Spleen (tissue), 11 donors: ENCODE results near the gene DSC1. TPM values are rescaled to one million over a fixed set of nuclear protein-coding genes. Genes with fewer than 3 reads are reported as not detected.

Experiments
- DNase-seq: peaks from one replicate; pipeline ENCODE4 v3.0.0-alpha.2; 2020
- H3K27ac ChIP-seq, 8 donors: fragments of 200-600 bp; sonication (generic) in 7 of 8; 1 replicate in 4 of 8; 2 replicates in 4 of 8; pipeline versions ENCODE4 v1.5.0 to v1.8.0; 2016 to 2021; ENCODE audit warnings: inconsistent platforms in 4 of 8, mild to moderate bottlenecking in 4 of 8, moderate library complexity in 1 of 8
- H3K27me3 ChIP-seq, 7 donors: fragments of 200-600 bp; sonication (generic) in 6 of 7; replicated peaks in 1 of 7; 1 replicate in 4 of 7; 2 replicates in 3 of 7; pipeline versions ENCODE4 v1.5.0 to v1.8.0; 2016 to 2021; ENCODE audit warnings: inconsistent platforms in 3 of 7, mild to moderate bottlenecking in 1 of 7
- H3K36me3 ChIP-seq, 6 donors: fragments of 200-600 bp; sonication (generic) in 5 of 6; 1 replicate in 4 of 6; 2 replicates in 2 of 6; pipeline versions ENCODE4 v1.5.0 to v1.8.0; 2016 to 2021; ENCODE audit warnings: inconsistent platforms in 2 of 6
- H3K4me1 ChIP-seq, 6 donors: fragments of 200-600 bp; sonication (generic) in 5 of 6; 1 replicate in 3 of 6; 2 replicates in 3 of 6; pipeline versions ENCODE4 v1.5.0 to v1.8.0; 2016 to 2021; ENCODE audit warnings: inconsistent platforms in 3 of 6
- H3K4me3 ChIP-seq, 8 donors: fragments of 200-600 bp; sonication (generic) in 7 of 8; 1 replicate in 4 of 8; 2 replicates in 4 of 8; pipeline versions ENCODE4 v1.5.0 to v1.8.0; 2016 to 2021; ENCODE audit warnings: inconsistent platforms in 4 of 8, mild to moderate bottlenecking in 4 of 8, moderate library complexity in 2 of 8
- H3K9me3 ChIP-seq, 8 donors: fragments of 200-600 bp; sonication (generic) in 7 of 8; 1 replicate in 4 of 8; 2 replicates in 4 of 8; pipeline versions ENCODE4 v1.5.0 to v1.8.0; 2016 to 2021; ENCODE audit warnings: inconsistent platforms in 4 of 8
- POLR2A ChIP-seq, 3 donors: fragments of 450-650 bp; IDR thresholded peaks; one replicate each; pipeline ENCODE4 v1.5.1; 2017; ENCODE audit warnings: antibody characterized with exemption in 3 of 3, mild to moderate bottlenecking in 1 of 3
- POLR2AphosphoS5 ChIP-seq, 3 donors: sonication (generic); formaldehyde crosslinking; IDR thresholded peaks; one replicate each; pipeline ENCODE4 v1.5.1; 2017; ENCODE audit warnings: antibody characterized with exemption in 3 of 3
- WGBS, 5 donors: extraction: QIAGEN DNeasy Blood & Tissue Kit in 3 of 5; methylation state at CpG; one replicate each; pipeline versions ENCODE4 v1.1.5 to v1.1.7; 2013 to 2018; 5-methylcytosine and 5-hydroxymethylcytosine counted together
- intact Hi-C: fragments of 100-400 bp; cut with DNase I; formaldehyde crosslinking; loops from one replicate; pipeline ENCODE4 v1.15.0; 2023; ENCODE audit warnings: low total_unique reads
- polyA plus RNA-seq, 3 donors: library from polyadenylated mRNA; stranded (reverse); fragments of 200-250 nt; gene quantifications; one replicate each; pipeline ENCODE4 v1.2.1, GENCODE V29; 2013
- total RNA-seq, 7 donors: library from RNA; depleted of rRNA in 3 of 7; stranded (reverse); fragments of >200 nt in 3 of 7; fragmentation: NEBNext Ultra II Directional in 4 of 7; extraction: Animal tissue kit (Norgen Biotek cat#: 25700) in 4 of 7; gene quantifications; one replicate each; pipeline versions ENCODE4 v1.1.0 to v1.2.1, GENCODE V29; 2016 to 2021
- TF ChIP-seq, protein P1 (sequence below), 11 experiments: fragments of 200-600 bp in 7 of 11; fragments of 450-650 bp in 4 of 11; sonication (generic) in 4 of 11; IDR thresholded peaks in 8 of 11; conservative IDR thresholded peaks in 3 of 11; 1 replicate in 7 of 11; 2 replicates in 4 of 11; pipeline versions ENCODE4 v1.4.0 to v1.8.0; 2016 to 2021; ENCODE audit warnings: antibody characterized with exemption in 11 of 11, inconsistent platforms in 4 of 11, mild to moderate bottlenecking in 1 of 11
- donor health status: healthy with polysubstance abuse.
- donor health status: DM: no; HTN: no; CAD: no; lungs with moderate emphysema.
- donor health status: DM: no; HTN: no; CAD: no.
- donor health status: Bipolar disorder and iron deficiency.
- donor health status: healthy.
- donor health status: DM: no; HTN: no; CAD: no.
- donor health status: DM: yes; HTN: yes; CAD: no.

DSC1 gene
- total and polyA plus RNA-seq, 10 donors, result 0.11 to 0.27 (median 0.23) TPM; not detected in 7

DNA sequence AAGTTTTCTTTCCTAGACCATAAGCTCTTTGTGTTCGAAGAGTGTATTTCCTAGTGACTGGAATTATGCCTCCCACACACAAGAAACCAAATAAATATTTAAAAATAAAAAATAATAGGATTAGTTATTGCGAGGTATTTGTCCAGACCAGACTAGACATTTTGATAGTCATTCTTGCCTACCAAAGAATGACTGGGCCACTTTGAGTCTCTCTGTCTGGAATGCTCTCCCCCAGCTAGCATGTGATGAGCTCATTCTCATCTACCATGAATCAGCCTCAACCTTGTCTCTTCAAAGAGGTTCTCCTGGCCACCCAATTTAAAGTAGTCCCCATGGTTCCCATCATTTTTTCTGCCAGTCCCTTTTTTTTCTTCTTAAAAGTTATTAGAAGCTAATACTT is 13.9 kb upstream of the DSC1 start:
- no peak for TF ChIP-seq POLR2AphosphoS5 (IDR thresholded peaks at IDR 0.05)
- TF ChIP-seq POLR2A (IDR thresholded peaks at IDR 0.05), result no peak
- TF ChIP-seq, protein P1, sequence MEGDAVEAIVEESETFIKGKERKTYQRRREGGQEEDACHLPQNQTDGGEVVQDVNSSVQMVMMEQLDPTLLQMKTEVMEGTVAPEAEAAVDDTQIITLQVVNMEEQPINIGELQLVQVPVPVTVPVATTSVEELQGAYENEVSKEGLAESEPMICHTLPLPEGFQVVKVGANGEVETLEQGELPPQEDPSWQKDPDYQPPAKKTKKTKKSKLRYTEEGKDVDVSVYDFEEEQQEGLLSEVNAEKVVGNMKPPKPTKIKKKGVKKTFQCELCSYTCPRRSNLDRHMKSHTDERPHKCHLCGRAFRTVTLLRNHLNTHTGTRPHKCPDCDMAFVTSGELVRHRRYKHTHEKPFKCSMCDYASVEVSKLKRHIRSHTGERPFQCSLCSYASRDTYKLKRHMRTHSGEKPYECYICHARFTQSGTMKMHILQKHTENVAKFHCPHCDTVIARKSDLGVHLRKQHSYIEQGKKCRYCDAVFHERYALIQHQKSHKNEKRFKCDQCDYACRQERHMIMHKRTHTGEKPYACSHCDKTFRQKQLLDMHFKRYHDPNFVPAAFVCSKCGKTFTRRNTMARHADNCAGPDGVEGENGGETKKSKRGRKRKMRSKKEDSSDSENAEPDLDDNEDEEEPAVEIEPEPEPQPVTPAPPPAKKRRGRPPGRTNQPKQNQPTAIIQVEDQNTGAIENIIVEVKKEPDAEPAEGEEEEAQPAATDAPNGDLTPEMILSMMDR (IDR thresholded peaks at IDR 0.05 in 8 of 11, conservative IDR thresholded peaks at IDR 0.05 in 3 of 11), result no peak
- Histone ChIP-seq H3K4me1 (no peaks in the 10 kb centered on the region), H3K4me3 (no peak overlapping the region), H3K27ac (no peak overlapping the region), H3K27me3 (no peaks in the 10 kb centered on the region), H3K9me3 (peaks cover 0 to 8% (median 0%) of the 10 kb centered on the region in 8 donors), H3K36me3 (no peaks in the 10 kb centered on the region)
- intact Hi-C loops, result no loop called here
- no peak for DNase-seq
- 81 to 92% (median 82%) methylated on average over 2 of the region's 2 CpGs for WGBS, 5 donors

DNA sequence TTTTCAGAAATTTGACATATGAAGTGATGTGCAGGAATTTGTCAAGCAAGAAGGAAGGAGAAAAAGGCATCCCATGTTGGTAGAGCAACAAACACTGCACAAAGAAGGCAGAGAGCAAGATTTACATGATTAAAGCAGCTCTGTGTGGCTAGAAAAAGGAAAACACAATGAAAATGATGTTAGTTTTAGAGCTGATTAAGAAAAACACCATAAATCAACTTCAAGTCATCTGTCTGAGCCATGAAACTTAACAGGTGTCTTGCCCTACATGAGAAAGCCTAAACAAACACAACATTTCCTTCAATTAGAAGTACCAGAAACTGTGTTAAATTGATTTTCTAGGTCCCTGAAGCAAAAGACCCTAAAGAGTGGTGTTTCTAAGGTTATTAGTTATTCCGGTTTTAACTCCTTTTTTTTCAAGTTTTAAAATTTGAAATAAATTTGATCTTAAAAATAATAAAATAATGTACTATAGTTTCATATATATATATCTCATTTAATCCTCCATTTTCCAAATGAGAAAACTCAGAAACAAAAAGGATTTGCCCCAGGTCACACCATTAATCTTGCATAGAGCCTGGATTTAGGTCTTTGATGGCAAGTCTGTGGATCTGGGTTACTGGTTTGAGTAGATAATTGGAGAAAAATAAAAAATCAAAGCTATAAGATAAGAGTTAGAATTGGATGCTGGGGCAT is 8.6 kb upstream of the DSC1 start:
- intact Hi-C loops, result no loop called here
- 76 to 93% (median 84%) methylated on average over 1 of the region's 1 CpG for WGBS, 5 donors
- Histone ChIP-seq H3K4me3 (no peak overlapping the region), H3K27me3 (no peaks in the 10 kb centered on the region), H3K27ac (no peak overlapping the region), H3K4me1 (no peaks in the 10 kb centered on the region), H3K9me3 (no peaks in the 10 kb centered on the region), H3K36me3 (no peaks in the 10 kb centered on the region)
- TF ChIP-seq POLR2A (IDR thresholded peaks at IDR 0.05) (no peak), POLR2AphosphoS5 (IDR thresholded peaks at IDR 0.05) (no peak)
- TF ChIP-seq, protein P1 (IDR thresholded peaks at IDR 0.05 in 8 of 11, conservative IDR thresholded peaks at IDR 0.05 in 3 of 11), result no peak
- DNase-seq, result no peak

DNA sequence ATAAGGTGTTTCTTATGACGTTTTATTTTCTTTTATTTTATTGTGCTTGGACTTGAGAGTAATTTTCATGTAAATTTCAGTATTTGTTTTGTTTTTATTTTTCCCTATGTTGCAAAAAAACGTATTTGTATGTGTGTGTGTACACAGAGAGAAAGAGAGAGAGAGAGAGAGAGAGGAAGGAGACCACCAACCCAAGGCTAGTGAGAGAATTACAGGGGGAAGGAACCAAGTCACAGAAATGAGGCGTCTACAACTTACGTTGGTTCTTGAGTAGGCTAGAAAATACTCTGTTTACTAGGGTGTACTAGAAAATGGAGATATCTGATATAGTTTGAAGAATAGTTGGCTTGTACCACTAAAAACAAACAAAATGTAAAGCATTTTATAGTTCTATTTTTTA is 7.7 kb upstream of the DSC1 start:
- no peak overlapping the region for H3K27ac ChIP-seq
- intact Hi-C loops, result no loop called here
- H3K27me3 ChIP-seq, result no peaks in the 10 kb centered on the region
- no peak for DNase-seq
- no peaks in the 10 kb centered on the region for H3K4me1 ChIP-seq
- H3K9me3 ChIP-seq, result no peaks in the 10 kb centered on the region
- TF ChIP-seq POLR2AphosphoS5 (IDR thresholded peaks at IDR 0.05) (no peak), POLR2A (IDR thresholded peaks at IDR 0.05) (no peak)
- TF ChIP-seq, protein P1 (IDR thresholded peaks at IDR 0.05 in 8 of 11, conservative IDR thresholded peaks at IDR 0.05 in 3 of 11), result no peak
- no peaks in the 10 kb centered on the region for H3K36me3 ChIP-seq
- no peak overlapping the region for H3K4me3 ChIP-seq
- WGBS, 5 donors, result 76 to 86% (median 82%) methylated on average over 4 of the region's 4 CpGs

DNA sequence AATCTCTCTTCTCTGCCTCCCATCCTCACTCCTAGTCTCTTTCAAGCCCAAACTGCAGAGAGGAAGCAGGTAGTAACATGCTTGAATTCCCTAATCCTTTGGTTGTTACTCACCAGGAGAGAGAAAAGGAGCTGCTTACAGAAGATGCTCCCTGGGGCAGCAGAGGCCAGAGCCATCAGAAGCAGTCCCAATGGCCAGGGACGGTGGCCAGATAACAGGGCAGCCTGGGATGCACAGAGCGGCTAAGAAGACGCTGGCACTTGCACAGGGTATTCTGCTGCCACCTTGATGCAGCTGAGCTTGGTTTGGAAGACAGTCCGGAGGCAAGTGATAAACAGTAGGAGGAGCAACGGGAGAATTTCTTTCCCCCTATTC is 250 bp downstream of the DSC1 start:
- TF ChIP-seq, protein P1 (IDR thresholded peaks at IDR 0.05 in 8 of 11, conservative IDR thresholded peaks at IDR 0.05 in 3 of 11), result no peak
- TF ChIP-seq POLR2AphosphoS5 (IDR thresholded peaks at IDR 0.05), result no peak
- no peak for TF ChIP-seq POLR2A (IDR thresholded peaks at IDR 0.05)
- H3K27ac ChIP-seq, result no peak overlapping the region
- no peak for DNase-seq
- intact Hi-C loops, result no loop called here
- H3K36me3 ChIP-seq, result no peaks in the 10 kb centered on the region
- H3K4me3 ChIP-seq, result no peak overlapping the region
- H3K4me1 ChIP-seq, result no peaks in the 10 kb centered on the region
- WGBS, 5 donors, result 72 to 94% (median 87%) methylated on average over 5 of the region's 5 CpGs
- H3K27me3 ChIP-seq, result no peaks in the 10 kb centered on the region
- H3K9me3 ChIP-seq, result no peaks in the 10 kb centered on the region
